ENCODE data around the gene CAMK2G.

- TF ChIP-seq CTCF (IDR thresholded peaks at IDR 0.05), result peak in 3 of 6 experiments; percentile 1 to 45 (median 23)
- TF ChIP-seq POLR2A (IDR thresholded peaks at IDR 0.05), result no peak
Measured at GRCh38 chr10:73768881-73769280, 105.5 kb downstream of the CAMK2G start.

Measured in Peyer's patch (tissue), 4 donors.